ENCODE data around the gene TOR2A. TPM values are rescaled to one million over a fixed set of nuclear protein-coding genes. Genes with fewer than 3 reads are reported as not detected.

TOR2A gene
- total RNA-seq = 4.1 and 4.5 TPM in 2 replicates

DNA sequence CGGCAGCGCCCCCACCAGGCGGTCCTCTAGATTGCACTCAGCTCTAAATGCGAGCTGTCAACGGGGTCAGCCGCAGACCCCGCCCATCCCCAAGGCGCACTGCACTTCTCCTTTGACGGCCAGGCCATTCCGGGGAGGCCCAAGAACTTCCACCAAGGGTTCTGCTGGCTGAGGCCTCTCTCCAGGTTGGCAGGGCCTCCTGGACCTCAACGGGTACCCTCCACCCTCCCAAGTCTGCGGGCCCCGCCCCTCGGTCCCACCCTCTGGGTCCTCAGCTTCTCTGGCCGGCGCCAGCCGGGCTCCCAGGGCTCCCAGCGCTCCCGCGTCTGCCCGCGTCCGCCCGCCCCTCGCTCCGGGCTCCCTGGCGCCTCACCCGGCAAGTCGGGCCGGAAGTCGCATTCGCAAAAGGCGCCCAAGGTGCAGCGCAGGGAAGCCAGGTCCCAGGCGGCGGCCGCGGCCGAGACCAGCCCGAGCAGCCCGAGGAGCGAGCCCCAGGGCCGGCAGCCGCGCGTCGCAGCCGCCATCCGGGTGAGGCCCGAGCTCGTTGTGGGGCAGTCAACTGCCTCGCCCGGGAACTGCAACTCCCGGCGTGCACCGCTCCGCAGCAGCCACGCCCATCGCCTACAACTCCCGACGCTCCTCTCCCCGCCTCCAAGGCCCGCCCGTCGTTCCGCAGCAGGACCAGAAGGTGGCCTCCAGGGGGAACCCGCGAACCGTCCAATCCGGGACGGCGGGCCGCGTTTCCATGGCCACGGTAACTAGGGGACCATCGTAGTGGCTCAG lies at the start of gene TOR2A:
TOR2A (minus strand) TSS at position 548 of the 783 bp plus-strand sequence; CDS start at position 524, 24 bp downstream.

DNA sequence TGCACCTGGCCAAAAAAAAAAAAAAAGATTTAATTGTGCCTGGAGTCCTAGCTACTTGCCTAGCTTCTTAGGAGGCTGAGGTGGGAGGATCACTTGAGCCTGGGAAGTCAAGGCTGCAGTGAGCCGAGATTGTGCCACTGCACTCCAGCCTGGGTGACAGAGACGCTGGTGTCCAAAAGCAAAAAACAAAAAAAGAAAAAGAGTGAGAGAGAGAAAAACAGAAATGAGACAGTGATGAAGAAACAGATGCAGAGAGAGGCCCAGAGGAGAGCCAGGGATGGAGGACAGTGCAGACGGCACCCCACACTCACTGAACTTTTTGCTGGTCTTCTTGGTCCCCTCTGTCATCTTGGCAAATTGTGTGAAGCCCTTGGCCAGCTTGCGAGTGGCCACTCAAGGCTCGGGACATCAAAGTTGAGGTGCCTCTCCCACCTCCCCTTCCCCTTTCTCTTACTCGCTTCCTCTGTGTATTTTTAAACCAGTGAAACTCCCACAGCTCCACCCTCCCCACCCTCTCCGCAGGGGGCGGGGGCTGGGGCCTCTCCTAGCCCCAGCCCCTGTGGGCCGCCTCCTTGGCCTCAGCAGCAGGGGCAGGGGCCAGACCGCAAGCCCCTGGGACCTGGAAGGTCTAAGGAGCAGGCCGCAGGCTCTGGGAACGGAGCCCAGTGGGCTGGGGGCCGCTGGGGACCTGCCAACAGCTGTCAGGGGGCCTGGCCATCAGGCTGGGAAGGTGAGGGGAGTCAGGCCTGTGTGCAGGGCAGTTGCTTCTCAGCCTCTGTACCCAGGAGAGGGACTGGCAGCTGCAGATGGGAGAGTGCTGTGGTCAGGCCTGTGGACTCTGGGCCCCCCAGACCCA lies 43.4 kb upstream of the TOR2A start, which contains the start of gene SH2D3C:
SH2D3C (minus strand) TSS at position 387 of the 856 bp plus-strand sequence; CDS start at position 348, 39 bp downstream.

DNA sequence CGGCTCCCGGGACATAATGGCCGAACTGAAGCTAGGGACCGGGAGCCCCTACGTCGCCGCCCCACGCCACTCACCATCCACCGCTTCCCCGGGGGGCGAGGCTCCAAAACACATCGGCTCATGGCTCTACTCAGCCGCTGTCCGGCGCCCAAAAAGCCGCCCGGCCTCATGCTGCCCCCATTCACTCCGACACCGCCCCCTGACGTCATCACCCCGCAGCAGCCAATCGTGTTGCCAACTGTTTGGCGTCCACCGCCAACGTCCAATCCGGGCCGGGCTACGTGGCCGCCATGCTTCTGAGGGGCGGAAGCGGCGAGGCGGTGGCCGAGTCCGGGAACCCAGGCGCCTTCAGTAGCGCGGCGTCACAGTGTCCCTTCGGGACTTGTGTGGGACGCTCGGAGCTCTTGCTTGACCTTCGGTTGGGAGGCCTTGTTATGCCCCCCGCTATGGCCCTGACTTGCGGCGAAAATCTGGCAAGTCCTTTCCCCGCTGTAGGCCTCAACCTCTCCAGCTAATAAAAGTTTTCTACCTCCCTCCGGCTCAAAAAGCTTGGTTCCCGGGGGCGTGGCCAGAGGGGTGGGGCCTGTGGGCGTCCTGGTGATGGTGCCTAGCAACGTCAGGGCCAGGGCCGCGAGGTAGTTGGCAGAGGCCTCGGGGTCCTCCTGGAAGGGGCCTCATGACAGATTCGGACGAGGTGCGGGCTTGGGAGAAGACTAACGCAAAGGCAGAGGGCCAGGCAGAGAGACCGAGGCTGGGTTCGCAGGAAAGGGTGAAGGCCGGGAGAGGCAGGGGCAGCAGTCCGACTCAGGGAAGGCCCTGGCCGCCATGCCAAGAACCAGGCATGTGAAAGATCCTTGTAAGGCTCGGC lies 19.4 kb downstream of the TOR2A start, which contains the start of the genes PTRH1 and TTC16:
PTRH1 (minus strand) TSS at position 194 of the 868 bp plus-strand sequence; CDS start at position 170, 24 bp downstream.
TTC16 (plus strand) TSS at position 610 of the 868 bp plus-strand sequence; CDS start at position 677, 67 bp downstream.

DNA sequence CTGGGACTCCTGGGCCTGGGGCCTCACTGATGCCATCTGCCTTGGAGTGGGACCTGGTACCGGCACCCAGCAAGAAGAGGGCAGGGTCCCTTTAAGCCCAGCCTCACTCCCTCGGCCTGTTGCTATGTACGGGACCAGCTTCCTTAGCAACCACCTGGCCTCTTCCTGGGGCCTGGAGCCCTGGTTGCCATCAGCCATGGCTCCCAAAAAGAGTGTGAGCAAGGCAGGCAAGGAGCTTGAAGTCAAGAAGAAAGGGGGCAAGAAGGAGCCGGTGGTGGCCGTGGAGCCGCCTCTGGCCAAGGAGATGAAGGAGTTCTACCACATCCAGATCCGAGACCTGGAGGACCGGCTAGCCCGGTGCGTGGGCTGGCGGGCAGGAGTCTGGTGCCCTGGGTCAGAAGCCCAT lies 28.3 kb downstream of the TOR2A start, which contains the start of gene CFAP157:
CFAP157 (plus strand) TSS at position 153 of the 406 bp plus-strand sequence; CDS start at position 197, 44 bp downstream.

Other genes starting within 250 kb of the TOR2A start
- 41.8 and 49.9 TPM in 2 replicates for gene STXBP1, start 123.0 kb downstream of the TOR2A start, total RNA-seq
- 0.17 TPM in 1 of 2 replicates, not detected in the other for gene CFAP157, start 28.3 kb downstream of the TOR2A start, total RNA-seq
- gene PTRH1, start 19.6 kb downstream of the TOR2A start, total RNA-seq = 15.0 and 19.0 TPM in 2 replicates
- 0.15 TPM in 1 of 2 replicates, not detected in the other for gene TTC16, start 19.2 kb downstream of the TOR2A start, total RNA-seq
- 0.29 TPM in 1 of 2 replicates, not detected in the other for gene SH2D3C, start 43.4 kb upstream of the TOR2A start, total RNA-seq
- gene CDK9, start 50.7 kb upstream of the TOR2A start, total RNA-seq = 39.6 and 54.7 TPM in 2 replicates
- gene FPGS, start 67.6 kb upstream of the TOR2A start, total RNA-seq = 66.2 and 75.0 TPM in 2 replicates
- gene ENG, start 119.4 kb upstream of the TOR2A start, total RNA-seq = 36.8 and 37.1 TPM in 2 replicates
- gene AK1, start 142.4 kb upstream of the TOR2A start, total RNA-seq = 51.9 and 85.0 TPM in 2 replicates
- 47.7 and 90.0 TPM in 2 replicates for gene ST6GALNAC6, start 164.3 kb upstream of the TOR2A start, total RNA-seq
- gene ST6GALNAC4, start 181.7 kb upstream of the TOR2A start, total RNA-seq = 18.9 and 38.7 TPM in 2 replicates
- 3.3 and 6.1 TPM in 2 replicates for gene PIP5KL1, start 195.5 kb upstream of the TOR2A start, total RNA-seq
- 9.6 and 11.9 TPM in 2 replicates for gene DPM2, start 202.6 kb upstream of the TOR2A start, total RNA-seq
- 12.9 and 15.4 TPM in 2 replicates for gene EEIG1, start 245.7 kb upstream of the TOR2A start, total RNA-seq